Measurements from ENCODE around the gene PSMF1. TPM values are rescaled to one million over a fixed set of nuclear protein-coding genes. Genes with fewer than 3 reads are reported as not detected.

The PSMF1 gene
- total and polyA plus RNA-seq, 2 donors (not counting 3 experiments of a cell fraction or from before 2014, with no cell fraction given): 142 to 354 TPM

GRCh38 chr20:1075616-1076015, 42.8 kb upstream of the PSMF1 start:
- Histone ChIP-seq H3K4me2 (ENCODE audit: insufficient read depth, low read length) (no peak overlapping the region), H3K4me1 (ENCODE audit: control insufficient read depth, extremely low read depth, insufficient read depth, low read length) (no peaks in the 10 kb centered on the region), H3K79me2 (ENCODE audit: control insufficient read depth, insufficient read depth, low read length) (no peaks in the 10 kb centered on the region), H3K9me1 (replicated peaks; ENCODE audit: control insufficient read depth, extremely low read depth, insufficient read depth, low read length) (no peaks in the 10 kb centered on the region), H3K4me3 (replicated peaks in 1 of 3; ENCODE audit: insufficient read depth in 1 of 3, low read depth in 1 of 3, low read length in 3 of 3) (no peak overlapping the region), H3K27ac (ENCODE audit: insufficient read depth, low read depth, low read length) (no peak overlapping the region), H3K9ac (replicated peaks; ENCODE audit: extremely low read depth, insufficient read depth, low read length) (no peak overlapping the region), H4K20me1 (replicated peaks; ENCODE audit: control insufficient read depth, extremely low read depth, insufficient read depth, low read length) (no peaks in the 10 kb centered on the region), H3K9me3 (replicated peaks; ENCODE audit: control insufficient read depth, insufficient read depth, low read length) (no peaks in the 10 kb centered on the region), H2AFZ (ENCODE audit: low read depth, low read length) (no peak overlapping the region), H3K36me3 (ENCODE audit: control insufficient read depth in 2 of 2, extremely low read depth in 1 of 2, insufficient read depth in 2 of 2, low read length in 2 of 2) (no peaks in the 10 kb centered on the region), H3K27me3 (ENCODE audit: control insufficient read depth in 2 of 2, insufficient read depth in 2 of 2, low read length in 2 of 2) (peaks cover 0 to 2% of the 10 kb centered on the region in 2 experiments)
- ChIA-PET POLR2A (no interaction called here), CTCF (no interaction called here)
- no peak for TF ChIP-seq POLR2AphosphoS5 (IDR thresholded peaks at IDR 0.05; ENCODE audit: insufficient read depth, low read depth, low read length)
- no peak for TF ChIP-seq MYC (IDR thresholded peaks at IDR 0.05; ENCODE audit: low read depth, low read length)
- no peak for TF ChIP-seq GATA2 (IDR thresholded peaks at IDR 0.05; ENCODE audit: insufficient read depth, insufficient read length, low read depth, low read length)
- no peak for TF ChIP-seq CTCF (IDR thresholded peaks at IDR 0.05; ENCODE audit: extremely low read depth in 1 of 2, insufficient read depth in 1 of 2, low read depth in 1 of 2, low read length in 2 of 2)
- BruUV-seq (replicated peaks): no TSS peak
- FAIRE-seq (no peak), DNase-seq (ENCODE audit: low read depth, low spot score) (no peak)
- intact Hi-C loops (cut with micrococcal nuclease): no loop called here
- dilution Hi-C loops (cut with MboI; ENCODE audit: extremely low pct_ligation_motif_present, low sequenced_read_pairs): no loop called here

GRCh38 chr20:1081891-1082290, 36.5 kb upstream of the PSMF1 start:
- Histone ChIP-seq H3K27me3 (ENCODE audit: control insufficient read depth in 2 of 2, insufficient read depth in 2 of 2, low read length in 2 of 2) (peaks cover 0 to 2% of the 10 kb centered on the region in 2 experiments), H3K36me3 (ENCODE audit: control insufficient read depth in 2 of 2, extremely low read depth in 1 of 2, insufficient read depth in 2 of 2, low read length in 2 of 2) (no peaks in the 10 kb centered on the region), H3K4me3 (replicated peaks in 1 of 3; ENCODE audit: insufficient read depth in 1 of 3, low read depth in 1 of 3, low read length in 3 of 3) (no peak overlapping the region), H3K9ac (replicated peaks; ENCODE audit: extremely low read depth, insufficient read depth, low read length) (no peak overlapping the region), H3K9me1 (replicated peaks; ENCODE audit: control insufficient read depth, extremely low read depth, insufficient read depth, low read length) (no peaks in the 10 kb centered on the region), H3K4me1 (ENCODE audit: control insufficient read depth, extremely low read depth, insufficient read depth, low read length) (no peaks in the 10 kb centered on the region), H3K9me3 (replicated peaks; ENCODE audit: control insufficient read depth, insufficient read depth, low read length) (no peaks in the 10 kb centered on the region), H3K79me2 (ENCODE audit: control insufficient read depth, insufficient read depth, low read length) (no peaks in the 10 kb centered on the region), H3K27ac (ENCODE audit: insufficient read depth, low read depth, low read length) (no peak overlapping the region), H3K4me2 (ENCODE audit: insufficient read depth, low read length) (no peak overlapping the region), H2AFZ (ENCODE audit: low read depth, low read length) (no peak overlapping the region), H4K20me1 (replicated peaks; ENCODE audit: control insufficient read depth, extremely low read depth, insufficient read depth, low read length) (no peaks in the 10 kb centered on the region)
- TF ChIP-seq POLR2AphosphoS5 (IDR thresholded peaks at IDR 0.05; ENCODE audit: insufficient read depth, low read depth, low read length) (no peak), EZH2 (IDR thresholded peaks at IDR 0.05; ENCODE audit: borderline replicate concordance, low read depth, low read length, severe bottlenecking) (no peak), JUN (IDR thresholded peaks at IDR 0.05; ENCODE audit: borderline replicate concordance, insufficient read depth, insufficient read length, low read depth) (no peak), FOS (IDR thresholded peaks at IDR 0.05; ENCODE audit: borderline replicate concordance, insufficient read depth, low read length) (no peak), POLR2A (IDR thresholded peaks at IDR 0.05; ENCODE audit: low read depth, low read length) (no peak), CTCF (IDR thresholded peaks at IDR 0.05; ENCODE audit: extremely low read depth in 1 of 2, insufficient read depth in 1 of 2, low read depth in 1 of 2, low read length in 2 of 2) (no peak)
- dilution Hi-C loops (cut with MboI; ENCODE audit: extremely low pct_ligation_motif_present, low sequenced_read_pairs): no loop called here
- intact Hi-C loops (cut with micrococcal nuclease): no loop called here
- ChIA-PET POLR2A (no interaction called here), CTCF (interaction anchor here (0.7 kb wide), 1 partner anchor 27 kb away, joined by 3 read pairs; no protein-coding TSS in a partner anchor)
- no TSS peak for BruUV-seq (replicated peaks)
- DNase-seq (ENCODE audit: low read depth, low spot score) (no peak), FAIRE-seq (no peak)

All from endothelial cell of umbilical vein (primary cell).